HEK293 (cell line): Measurements from ENCODE around the gene TIGD2.

ENCODE experiments used
- KLF7 ChIP-seq: fragments of 450-650 bp; formaldehyde crosslinking; IDR thresholded peaks from 2 replicates; pipeline ENCODE4 v1.5.1; 2016; ENCODE audit warnings: missing biosample characterization, missing genetic modification characterization, borderline replicate concordance
- REST ChIP-seq: fragments of 450-650 bp; formaldehyde crosslinking; IDR thresholded peaks from 2 replicates; pipeline ENCODE4 v1.5.1; 2016; ENCODE audit warnings: missing biosample characterization, missing genetic modification characterization
- TCF7L2 ChIP-seq: IDR thresholded peaks from 2 replicates; pipeline ENCODE4 v1.6.1; 2011; ENCODE audit warnings: low read depth, mild to moderate bottlenecking, inconsistent platforms, low read length, moderate library complexity, borderline replicate concordance
- ZNF16 ChIP-seq: fragments of 450-650 bp; formaldehyde crosslinking; IDR thresholded peaks from 2 replicates; pipeline ENCODE4 v1.5.1; 2016; ENCODE audit warnings: low read depth, missing biosample characterization, missing genetic modification characterization
- ZNF704 ChIP-seq: fragments of 450-650 bp; formaldehyde crosslinking; IDR thresholded peaks from 2 replicates; pipeline ENCODE4 v1.5.1; 2016; ENCODE audit warnings: missing biosample characterization, missing genetic modification characterization

GRCh38 chr4:89099471-89099870 lies 11.9 kb upstream of the TIGD2 start:
- TF ChIP-seq REST (no peak), ZNF16 (no peak), ZNF704 (tag by site-specific recombination) (no peak), TCF7L2 (no peak), KLF7 (tag by site-specific recombination) (no peak)
